Liver (tissue), 3 donors: ENCODE data around the gene MIER1.

Experiments
- GABPA ChIP-seq, 2 donors: IDR thresholded peaks in 1 of 2; conservative IDR thresholded peaks in 1 of 2; 2 replicates each; pipeline ENCODE4 v1.6.1; 2016; ENCODE audit warnings: antibody characterized with exemption in 2 of 2, mild to moderate bottlenecking in 1 of 2, moderate library complexity in 1 of 2
- HNF4A ChIP-seq, 2 donors: conservative IDR thresholded peaks; 2 replicates each; pipeline ENCODE4 v1.6.1; 2016; ENCODE audit warnings: antibody characterized with exemption in 2 of 2, mild to moderate bottlenecking in 2 of 2
- MAX ChIP-seq: IDR thresholded peaks from 2 replicates; pipeline ENCODE4 v1.6.1; 2016; ENCODE audit warnings: antibody characterized with exemption
- RAD21 ChIP-seq, 2 donors: IDR thresholded peaks; 2 replicates each; pipeline ENCODE4 v1.6.1; 2016; ENCODE audit warnings: antibody characterized with exemption in 2 of 2, mild to moderate bottlenecking in 2 of 2
- REST ChIP-seq: IDR thresholded peaks from 2 replicates; pipeline ENCODE4 v1.6.1; 2016; ENCODE audit warnings: antibody characterized with exemption, mild to moderate bottlenecking
- TAF1 ChIP-seq: conservative IDR thresholded peaks from 2 replicates; pipeline ENCODE4 v1.6.1; 2016; ENCODE audit warnings: antibody characterized with exemption, mild to moderate bottlenecking
- TF ChIP-seq, protein P1 (sequence below): fragments of 150-350 bp; IDR thresholded peaks from 2 replicates; pipeline ENCODE4 v1.5.1; 2017; ENCODE audit warnings: improper control_type of control experiment, low read depth, low read length; ENCODE audit not compliant: missing input control
- donor health status: healthy.
- donor health status: healthy.

GRCh38 chr1:66947267-66947666, 22.5 kb downstream of the MIER1 start:
- TF ChIP-seq GABPA (IDR thresholded peaks at IDR 0.05 in 1 of 2, conservative IDR thresholded peaks at IDR 0.05 in 1 of 2) (no peak), TAF1 (no peak), RAD21 (IDR thresholded peaks at IDR 0.05) (no peak), MAX (no peak), HNF4A (conservative IDR thresholded peaks at IDR 0.05) (no peak), REST (no peak)
- TF ChIP-seq, protein P1, sequence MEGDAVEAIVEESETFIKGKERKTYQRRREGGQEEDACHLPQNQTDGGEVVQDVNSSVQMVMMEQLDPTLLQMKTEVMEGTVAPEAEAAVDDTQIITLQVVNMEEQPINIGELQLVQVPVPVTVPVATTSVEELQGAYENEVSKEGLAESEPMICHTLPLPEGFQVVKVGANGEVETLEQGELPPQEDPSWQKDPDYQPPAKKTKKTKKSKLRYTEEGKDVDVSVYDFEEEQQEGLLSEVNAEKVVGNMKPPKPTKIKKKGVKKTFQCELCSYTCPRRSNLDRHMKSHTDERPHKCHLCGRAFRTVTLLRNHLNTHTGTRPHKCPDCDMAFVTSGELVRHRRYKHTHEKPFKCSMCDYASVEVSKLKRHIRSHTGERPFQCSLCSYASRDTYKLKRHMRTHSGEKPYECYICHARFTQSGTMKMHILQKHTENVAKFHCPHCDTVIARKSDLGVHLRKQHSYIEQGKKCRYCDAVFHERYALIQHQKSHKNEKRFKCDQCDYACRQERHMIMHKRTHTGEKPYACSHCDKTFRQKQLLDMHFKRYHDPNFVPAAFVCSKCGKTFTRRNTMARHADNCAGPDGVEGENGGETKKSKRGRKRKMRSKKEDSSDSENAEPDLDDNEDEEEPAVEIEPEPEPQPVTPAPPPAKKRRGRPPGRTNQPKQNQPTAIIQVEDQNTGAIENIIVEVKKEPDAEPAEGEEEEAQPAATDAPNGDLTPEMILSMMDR, result no peak
